PC-9 (cell line): ENCODE measurements around the gene TMEM179. TPM values are rescaled to one million over a fixed set of nuclear protein-coding genes. Genes with fewer than 3 reads are reported as not detected.

Experiments used
- BruUV-seq: library from RNA; stranded (reverse); fragments of 400-500 nt; replicated peaks from 2 replicates; lab custom pipeline; 2021; lab: Mats Ljungman, UMichigan
- CTCF ChIA-PET: fragments of 300-600 bp; sonication (Branson Sonifier 250); formaldehyde crosslinking; loops from one replicate; lab custom pipeline; 2022; ENCODE audit warnings: antibody characterized with exemption; lab: Charles Lee
- POLR2A ChIA-PET: fragments of 300-600 bp; sonication (Branson Sonifier 250); formaldehyde crosslinking; loops from one replicate; lab custom pipeline; 2022; ENCODE audit warnings: antibody characterized with exemption; ENCODE audit not compliant: unreplicated experiment; lab: Charles Lee
- DNase-seq, 2 experiments: peaks; one replicate each; pipeline versions ENCODE4 v3.0.0 to v3.0.0-alpha.2; 2015 to 2022; ENCODE audit warnings: mixed read lengths in 1 of 2
- H2AFZ ChIP-seq: fragments of 200-600 bp; sonication (generic); 2 replicates; pipeline ENCODE4 v1.8.1; 2017; ENCODE audit warnings: antibody characterized with exemption
- H3F3A ChIP-seq: fragments of 200-600 bp; sonication (generic); 2 replicates; pipeline ENCODE4 v1.8.1; 2017; ENCODE audit warnings: antibody characterized with exemption, mild to moderate bottlenecking, low read depth; ENCODE audit not compliant: insufficient read depth
- H3K27ac ChIP-seq: fragments of 200-600 bp; sonication (generic); 2 replicates; pipeline ENCODE4 v1.6.1; 2016; ENCODE audit warnings: mixed run types
- H3K27me3 ChIP-seq: fragments of 200-600 bp; sonication (generic); 2 replicates; pipeline ENCODE4 v1.6.1; 2016; ENCODE audit warnings: low read depth, mixed run types; ENCODE audit not compliant: insufficient read depth
- H3K36me3 ChIP-seq: fragments of 200-600 bp; sonication (generic); 2 replicates; pipeline ENCODE4 v1.6.1; 2016; ENCODE audit warnings: low read depth, mixed run types
- H3K4me1 ChIP-seq: fragments of 200-600 bp; sonication (generic); replicated peaks from 2 replicates; pipeline ENCODE4 v1.6.1; 2016; ENCODE audit warnings: mixed run types; ENCODE audit not compliant: insufficient read depth
- H3K4me2 ChIP-seq: fragments of 200-600 bp; sonication (generic); 2 replicates; pipeline ENCODE4 v1.6.1; 2017; ENCODE audit warnings: mixed run types
- H3K4me3 ChIP-seq: fragments of 200-600 bp; sonication (generic); 2 replicates; pipeline ENCODE4 v1.6.1; 2016; ENCODE audit warnings: mixed run types
- H3K79me2 ChIP-seq: fragments of 200-600 bp; sonication (generic); 2 replicates; pipeline ENCODE4 v1.6.1; 2017; ENCODE audit warnings: low read depth, mixed run types
- H3K9me2 ChIP-seq: fragments of 200-600 bp; sonication (generic); 2 replicates; pipeline ENCODE4 v1.8.1; 2017; ENCODE audit warnings: mild to moderate bottlenecking; ENCODE audit not compliant: insufficient read depth
- H3K9me3 ChIP-seq: fragments of 200-600 bp; sonication (generic); 2 replicates; pipeline ENCODE4 v1.8.1; 2016; ENCODE audit warnings: low read depth; ENCODE audit not compliant: insufficient read depth
- H4K20me1 ChIP-seq: fragments of 200-600 bp; sonication (generic); 2 replicates; pipeline ENCODE4 v1.8.1; 2017; ENCODE audit not compliant: insufficient read depth
- EZH2 ChIP-seq: fragments of 200-600 bp; sonication (generic); IDR thresholded peaks from 2 replicates; pipeline ENCODE4 v1.8.0; 2017; ENCODE audit warnings: antibody characterized with exemption, low read depth
- intact Hi-C: fragments of 100-400 bp; cut with micrococcal nuclease; formaldehyde crosslinking; loops from one replicate; pipeline ENCODE4 v1.10.0; 2022; ENCODE audit not compliant: unreplicated experiment
- total RNA-seq: library from RNA; stranded (reverse); gene quantifications from 2 replicates; pipeline ENCODE4 v1.2.3, GENCODE V29; 2021
- TF ChIP-seq, protein P1 (sequence below): fragments of 200-600 bp; sonication (generic); conservative IDR thresholded peaks from 2 replicates; pipeline ENCODE4 v1.6.1; 2017; ENCODE audit warnings: mixed run types, antibody characterized with exemption, mild to moderate bottlenecking, moderate library complexity

Gene TMEM179
- total RNA-seq, 1 experiment from 2014 or later, result not detected

DNA sequence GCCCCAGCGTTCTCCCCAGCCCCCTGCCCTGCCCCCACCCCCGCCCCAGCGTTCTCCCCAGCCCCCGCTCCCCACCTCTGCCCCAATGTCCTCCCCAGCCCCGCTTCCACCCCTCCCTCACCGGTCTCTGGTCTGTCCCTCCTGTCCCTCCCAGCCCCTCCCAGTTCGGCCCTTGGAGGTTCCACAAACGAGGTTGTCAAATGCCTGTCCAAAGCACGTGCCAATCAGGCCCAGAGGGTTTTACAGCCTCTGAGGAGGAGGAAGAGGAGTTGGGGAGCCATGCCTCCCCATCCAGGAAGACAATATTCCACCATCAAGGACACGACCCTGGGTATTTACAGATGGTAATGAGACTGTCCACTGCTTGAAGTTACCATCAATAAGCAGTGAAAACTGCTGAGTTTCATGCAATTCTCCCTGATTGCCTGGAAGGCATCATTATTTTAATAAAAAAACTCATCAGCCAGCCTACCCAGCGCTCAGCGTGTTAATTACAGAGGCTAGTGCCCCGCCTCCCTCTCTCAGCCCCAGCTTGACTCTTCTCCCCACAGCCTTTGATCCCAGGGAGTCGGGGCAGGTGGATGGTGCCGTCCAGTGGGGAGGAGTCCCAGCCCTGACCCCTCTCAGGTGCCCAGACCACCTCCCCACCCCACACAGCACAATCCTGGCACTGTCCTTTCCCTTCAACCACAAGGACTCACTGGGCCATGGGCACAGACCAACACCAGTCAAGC is 55.6 kb downstream of the TMEM179 start:
- POLR2A ChIA-PET, result no interaction called here

DNA sequence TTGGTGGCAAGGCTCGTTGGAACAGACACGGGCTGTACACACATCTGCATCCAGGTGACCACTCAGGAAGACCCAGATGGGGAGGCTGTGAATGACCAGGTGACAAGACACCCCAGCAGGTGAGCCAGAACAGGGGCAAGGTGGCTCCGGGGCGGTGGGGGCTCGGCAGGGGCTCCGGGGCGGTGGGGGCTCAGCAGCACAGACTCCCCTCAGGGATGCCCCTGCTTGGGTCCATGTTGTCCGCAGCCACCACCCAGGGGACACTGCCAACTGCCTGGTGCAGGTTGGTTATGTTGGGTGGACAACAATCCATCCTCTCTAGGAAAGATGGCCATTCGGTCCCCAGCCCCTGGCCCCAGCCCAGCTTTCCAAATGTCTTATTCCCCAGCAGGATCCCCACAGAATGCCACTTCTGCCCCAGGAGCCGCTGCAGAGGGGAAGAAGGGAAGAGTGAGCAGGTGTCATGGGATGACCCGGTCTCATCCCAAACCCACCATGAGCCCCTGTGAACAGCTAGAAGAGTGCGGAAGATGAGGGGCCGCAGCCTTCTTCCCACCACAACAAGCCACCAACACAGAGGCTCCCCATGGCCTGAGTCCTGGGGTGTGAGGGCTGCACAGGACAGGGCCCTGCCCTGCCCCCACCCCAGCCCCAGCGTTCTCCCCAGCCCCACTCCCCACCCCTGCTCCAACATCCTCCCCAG is 56.4 kb downstream of the TMEM179 start:
- H2AFZ ChIP-seq, result no peak overlapping the region
- no peak overlapping the region for H3K4me2 ChIP-seq
- peaks cover 94% of the 10 kb centered on the region for H3K27me3 ChIP-seq
- BruUV-seq, result no TSS peak
- ChIA-PET POLR2A (no interaction called here), CTCF (no interaction called here)
- no peaks in the 10 kb centered on the region for H3K36me3 ChIP-seq
- H3F3A ChIP-seq, result no peaks in the 10 kb centered on the region
- H3K4me3 ChIP-seq, result no peak overlapping the region
- TF ChIP-seq EZH2, result no peak
- TF ChIP-seq, protein P1, sequence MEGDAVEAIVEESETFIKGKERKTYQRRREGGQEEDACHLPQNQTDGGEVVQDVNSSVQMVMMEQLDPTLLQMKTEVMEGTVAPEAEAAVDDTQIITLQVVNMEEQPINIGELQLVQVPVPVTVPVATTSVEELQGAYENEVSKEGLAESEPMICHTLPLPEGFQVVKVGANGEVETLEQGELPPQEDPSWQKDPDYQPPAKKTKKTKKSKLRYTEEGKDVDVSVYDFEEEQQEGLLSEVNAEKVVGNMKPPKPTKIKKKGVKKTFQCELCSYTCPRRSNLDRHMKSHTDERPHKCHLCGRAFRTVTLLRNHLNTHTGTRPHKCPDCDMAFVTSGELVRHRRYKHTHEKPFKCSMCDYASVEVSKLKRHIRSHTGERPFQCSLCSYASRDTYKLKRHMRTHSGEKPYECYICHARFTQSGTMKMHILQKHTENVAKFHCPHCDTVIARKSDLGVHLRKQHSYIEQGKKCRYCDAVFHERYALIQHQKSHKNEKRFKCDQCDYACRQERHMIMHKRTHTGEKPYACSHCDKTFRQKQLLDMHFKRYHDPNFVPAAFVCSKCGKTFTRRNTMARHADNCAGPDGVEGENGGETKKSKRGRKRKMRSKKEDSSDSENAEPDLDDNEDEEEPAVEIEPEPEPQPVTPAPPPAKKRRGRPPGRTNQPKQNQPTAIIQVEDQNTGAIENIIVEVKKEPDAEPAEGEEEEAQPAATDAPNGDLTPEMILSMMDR, result no peak
- intact Hi-C loops, result no loop called here
- no peaks in the 10 kb centered on the region for H3K4me1 ChIP-seq
- DNase-seq, result no peak
- H3K9me3 ChIP-seq, result no peaks in the 10 kb centered on the region
- H4K20me1 ChIP-seq, result no peaks in the 10 kb centered on the region
- no peaks in the 10 kb centered on the region for H3K79me2 ChIP-seq
- no peak overlapping the region for H3K27ac ChIP-seq
- H3K9me2 ChIP-seq, result no peaks in the 10 kb centered on the region

More for the DNA sequence above, 55.6 kb downstream of the TMEM179 start:
- DNase-seq, result no peak
- BruUV-seq, result no TSS peak
- peaks cover 94% of the 10 kb centered on the region for H3K27me3 ChIP-seq
- H3K4me1 ChIP-seq, result no peaks in the 10 kb centered on the region
- H3F3A ChIP-seq, result no peaks in the 10 kb centered on the region
- no peaks in the 10 kb centered on the region for H3K9me2 ChIP-seq
- CTCF ChIA-PET, result no interaction called here
- intact Hi-C loops, result no loop called here
- no peaks in the 10 kb centered on the region for H4K20me1 ChIP-seq
- H3K27ac ChIP-seq, result no peak overlapping the region
- no peak overlapping the region for H2AFZ ChIP-seq
- no peak overlapping the region for H3K4me3 ChIP-seq
- TF ChIP-seq, protein P1, result no peak
- TF ChIP-seq EZH2, result no peak
- H3K9me3 ChIP-seq, result no peaks in the 10 kb centered on the region
- H3K4me2 ChIP-seq, result no peak overlapping the region
- H3K36me3 ChIP-seq, result no peaks in the 10 kb centered on the region
- no peaks in the 10 kb centered on the region for H3K79me2 ChIP-seq

DNA sequence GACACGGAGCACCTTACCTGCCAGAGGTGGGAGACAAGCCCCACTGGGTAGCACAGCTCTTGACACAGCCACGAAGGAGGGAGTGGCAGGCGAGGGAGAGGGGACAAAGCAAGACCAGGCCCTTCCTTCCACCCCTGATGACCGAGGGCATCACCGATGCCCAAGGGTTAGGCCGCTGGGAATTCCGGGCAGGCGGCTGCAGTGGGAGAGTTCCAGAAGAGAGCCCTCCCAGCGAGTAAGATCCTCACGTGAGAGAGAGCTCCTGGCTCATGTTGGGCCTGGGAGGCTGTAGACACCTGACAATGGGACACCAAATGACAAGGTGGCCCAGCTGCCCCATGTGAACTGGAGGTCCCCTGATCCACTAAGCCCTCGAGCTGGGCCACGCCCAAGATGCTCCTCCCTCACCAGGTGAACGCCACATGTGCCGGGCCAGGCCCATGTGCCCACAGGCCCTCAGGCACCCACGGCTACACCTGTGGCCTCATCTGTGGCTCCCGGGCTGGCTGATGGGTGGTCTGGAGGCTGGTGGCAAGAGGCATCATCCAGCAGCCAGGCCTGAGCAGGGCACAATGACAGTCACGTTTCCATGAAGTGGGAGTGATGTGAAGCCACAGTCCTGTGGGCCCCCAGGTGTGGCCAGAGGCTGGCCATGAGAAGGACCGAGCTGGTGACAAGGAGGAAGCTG is 57.1 kb downstream of the TMEM179 start:
- H3K4me3 ChIP-seq, result no peak overlapping the region
- CTCF ChIA-PET, result no interaction called here

More for the DNA sequence above, 57.1 kb downstream of the TMEM179 start:
- intact Hi-C loops, result no loop called here
- H3K4me1 ChIP-seq, result no peaks in the 10 kb centered on the region
- H3F3A ChIP-seq, result no peaks in the 10 kb centered on the region
- BruUV-seq, result no TSS peak
- POLR2A ChIA-PET, result no interaction called here
- no peak overlapping the region for H3K27ac ChIP-seq
- peaks cover 94% of the 10 kb centered on the region for H3K27me3 ChIP-seq
- H2AFZ ChIP-seq, result no peak overlapping the region
- no peaks in the 10 kb centered on the region for H3K79me2 ChIP-seq
- H3K9me2 ChIP-seq, result no peaks in the 10 kb centered on the region
- no peaks in the 10 kb centered on the region for H3K9me3 ChIP-seq
- no peaks in the 10 kb centered on the region for H3K36me3 ChIP-seq
- no peaks in the 10 kb centered on the region for H4K20me1 ChIP-seq
- no peak overlapping the region for H3K4me2 ChIP-seq
- no peak for DNase-seq
- TF ChIP-seq, protein P1, result no peak
- TF ChIP-seq EZH2, result no peak
